ENCODE data around the gene LARP7. TPM values are rescaled to one million over a fixed set of nuclear protein-coding genes. Genes with fewer than 3 reads are reported as not detected.

Gene LARP7
- total and polyA plus RNA-seq, 2 donors (not counting 1 experiment from before 2014, with no cell fraction given) = 30.5 to 57.4 TPM

DNA sequence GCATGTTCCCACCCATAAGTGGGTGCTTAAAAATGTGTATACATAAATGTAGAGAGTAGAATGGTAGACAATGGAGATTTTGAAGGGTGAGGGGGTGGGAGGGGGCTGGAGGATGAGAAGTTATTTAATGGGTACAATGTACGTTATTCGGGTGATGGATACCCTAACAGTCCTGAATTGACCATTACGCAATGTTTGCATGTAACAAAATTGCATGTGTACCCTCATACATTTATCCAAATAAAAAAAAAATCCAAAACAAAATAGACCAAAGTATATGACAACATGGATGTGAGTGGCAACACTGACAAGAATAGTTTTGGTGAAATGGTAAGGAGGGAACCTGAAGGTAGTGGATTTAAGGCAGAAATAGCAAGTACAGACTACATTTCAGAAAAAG is 63.7 kb downstream of the LARP7 start:
- Histone ChIP-seq H3K9me3 (ENCODE audit: control extremely low read depth in 1 of 3, control insufficient read depth in 2 of 3, insufficient read depth in 1 of 3, low read length in 2 of 3) (peaks cover 0 to 3% (median 0%) of the 10 kb centered on the region in 3 donors), H3K9ac (ENCODE audit: low read length) (no peak overlapping the region), H4K20me1 (ENCODE audit: control insufficient read depth, insufficient read depth, low read length, poor library complexity, severe bottlenecking) (no peaks in the 10 kb centered on the region), H3K27me3 (replicated peaks in 1 of 4; ENCODE audit: control extremely low read depth in 1 of 4, control insufficient read depth in 3 of 4, insufficient read depth in 4 of 4, low read length in 3 of 4) (peaks cover 0 to 15% (median 13%) of the 10 kb centered on the region in 4 experiments), H2AFZ (ENCODE audit: insufficient read depth, low read depth, low read length, poor library complexity, severe bottlenecking) (no peak overlapping the region), H3K36me3 (replicated peaks in 1 of 2; ENCODE audit: control extremely low read depth in 1 of 2, control insufficient read depth in 1 of 2, extremely low read depth in 1 of 2, insufficient read depth in 2 of 2, low read length in 1 of 2) (no peaks in the 10 kb centered on the region), H3K4me1 (ENCODE audit: control insufficient read depth in 2 of 2, insufficient read depth in 2 of 2, low read length in 2 of 2) (peaks cover 8 to 12% of the 10 kb centered on the region in 2 donors), H3K4me2 (replicated peaks; ENCODE audit: low read depth, low read length, poor library complexity, severe bottlenecking) (no peak overlapping the region), H3K4me3 (ENCODE audit: control extremely low read depth in 1 of 5, extremely low read depth in 1 of 5, insufficient read depth in 1 of 5, low read depth in 2 of 5, low read length in 4 of 5) (no peak overlapping the region), H3K79me2 (ENCODE audit: control insufficient read depth, insufficient read depth, low read length) (no peaks in the 10 kb centered on the region), H3K27ac (ENCODE audit: low read length in 2 of 2) (no peak overlapping the region)
- no peaks in the 10 kb centered on the region for H3K9me3 Mint-ChIP-seq (ENCODE audit: insufficient read depth)
- peaks cover 13% of the 10 kb centered on the region for H3K4me1 Mint-ChIP-seq
- DNase-seq (no peak), ATAC-seq (ENCODE audit: low read depth) (no peak)
- no peak overlapping the region for H3K27ac Mint-ChIP-seq
- intact Hi-C loops (cut with micrococcal nuclease) = loop anchor here (10.0 kb wide), 1 partner anchor 186 kb away; the partner anchor contains the start of gene NEUROG2
- no peak for TF ChIP-seq EZH2 (IDR thresholded peaks at IDR 0.05; ENCODE audit: borderline replicate concordance, insufficient read depth, low read depth, low read length, poor library complexity, severe bottlenecking)
- TF ChIP-seq, protein P1, sequence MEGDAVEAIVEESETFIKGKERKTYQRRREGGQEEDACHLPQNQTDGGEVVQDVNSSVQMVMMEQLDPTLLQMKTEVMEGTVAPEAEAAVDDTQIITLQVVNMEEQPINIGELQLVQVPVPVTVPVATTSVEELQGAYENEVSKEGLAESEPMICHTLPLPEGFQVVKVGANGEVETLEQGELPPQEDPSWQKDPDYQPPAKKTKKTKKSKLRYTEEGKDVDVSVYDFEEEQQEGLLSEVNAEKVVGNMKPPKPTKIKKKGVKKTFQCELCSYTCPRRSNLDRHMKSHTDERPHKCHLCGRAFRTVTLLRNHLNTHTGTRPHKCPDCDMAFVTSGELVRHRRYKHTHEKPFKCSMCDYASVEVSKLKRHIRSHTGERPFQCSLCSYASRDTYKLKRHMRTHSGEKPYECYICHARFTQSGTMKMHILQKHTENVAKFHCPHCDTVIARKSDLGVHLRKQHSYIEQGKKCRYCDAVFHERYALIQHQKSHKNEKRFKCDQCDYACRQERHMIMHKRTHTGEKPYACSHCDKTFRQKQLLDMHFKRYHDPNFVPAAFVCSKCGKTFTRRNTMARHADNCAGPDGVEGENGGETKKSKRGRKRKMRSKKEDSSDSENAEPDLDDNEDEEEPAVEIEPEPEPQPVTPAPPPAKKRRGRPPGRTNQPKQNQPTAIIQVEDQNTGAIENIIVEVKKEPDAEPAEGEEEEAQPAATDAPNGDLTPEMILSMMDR (IDR thresholded peaks at IDR 0.05) = no peak
- WGBS (ENCODE audit: insufficient coverage) = 100% methylated on average over 1 of the region's 3 CpGs
- H3K27me3 Mint-ChIP-seq = peaks cover 45% of the 10 kb centered on the region
- no peak overlapping the region for H3K4me3 Mint-ChIP-seq
- CTCF ChIA-PET = no interaction called here
- POLR2A ChIA-PET = no interaction called here

DNA sequence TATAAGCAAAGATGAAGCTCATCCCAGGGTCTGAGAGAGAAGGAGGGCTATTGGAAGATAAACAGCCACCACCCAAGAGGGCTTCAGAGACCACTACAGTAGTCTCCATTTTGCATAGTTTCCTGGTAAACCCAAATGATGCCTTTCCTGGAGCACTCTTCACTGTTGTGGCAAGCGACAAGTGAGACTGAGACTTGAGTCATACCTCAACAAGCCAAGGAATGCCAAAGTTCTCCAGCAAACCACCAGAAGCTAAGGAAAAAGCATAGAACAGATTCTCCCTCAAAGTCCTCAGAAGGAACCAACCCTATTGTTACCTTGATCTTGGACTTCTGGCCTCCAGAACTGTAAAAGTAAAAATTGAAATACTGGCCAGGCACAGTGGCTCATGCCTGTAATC is 65.9 kb downstream of the LARP7 start:
- Histone ChIP-seq H3K4me2 (replicated peaks; ENCODE audit: low read depth, low read length, poor library complexity, severe bottlenecking) (no peak overlapping the region), H3K9ac (ENCODE audit: low read length) (no peak overlapping the region), H3K27me3 (replicated peaks in 1 of 4; ENCODE audit: control extremely low read depth in 1 of 4, control insufficient read depth in 3 of 4, insufficient read depth in 4 of 4, low read length in 3 of 4) (peaks cover 2 to 29% (median 26%) of the 10 kb centered on the region in 4 experiments), H2AFZ (ENCODE audit: insufficient read depth, low read depth, low read length, poor library complexity, severe bottlenecking) (no peak overlapping the region), H3K9me3 (ENCODE audit: control extremely low read depth in 1 of 3, control insufficient read depth in 2 of 3, insufficient read depth in 1 of 3, low read length in 2 of 3) (peaks cover 0 to 5% (median 0%) of the 10 kb centered on the region in 3 donors), H3K4me1 (ENCODE audit: control insufficient read depth in 2 of 2, insufficient read depth in 2 of 2, low read length in 2 of 2) (peaks cover 16 to 20% of the 10 kb centered on the region in 2 donors), H4K20me1 (ENCODE audit: control insufficient read depth, insufficient read depth, low read length, poor library complexity, severe bottlenecking) (no peaks in the 10 kb centered on the region), H3K4me3 (ENCODE audit: control extremely low read depth in 1 of 5, extremely low read depth in 1 of 5, insufficient read depth in 1 of 5, low read depth in 2 of 5, low read length in 4 of 5) (no peak overlapping the region), H3K79me2 (ENCODE audit: control insufficient read depth, insufficient read depth, low read length) (no peaks in the 10 kb centered on the region), H3K27ac (ENCODE audit: low read length in 2 of 2) (no peak overlapping the region), H3K36me3 (replicated peaks in 1 of 2; ENCODE audit: control extremely low read depth in 1 of 2, control insufficient read depth in 1 of 2, extremely low read depth in 1 of 2, insufficient read depth in 2 of 2, low read length in 1 of 2) (no peaks in the 10 kb centered on the region)
- peaks cover 22% of the 10 kb centered on the region for H3K4me1 Mint-ChIP-seq
- ChIA-PET CTCF (no interaction called here), POLR2A (no interaction called here)
- no peaks in the 10 kb centered on the region for H3K9me3 Mint-ChIP-seq (ENCODE audit: insufficient read depth)
- H3K27me3 Mint-ChIP-seq = peaks cover 58% of the 10 kb centered on the region
- 88% methylated on average over 1 of the region's 1 CpG for WGBS (ENCODE audit: insufficient coverage)
- no peak for DNase-seq
- intact Hi-C loops (cut with micrococcal nuclease) = loop anchor here (10.0 kb wide), 1 partner anchor 188 kb away; the partner anchor contains the start of gene NEUROG2
- no peak overlapping the region for H3K4me3 Mint-ChIP-seq
- H3K27ac Mint-ChIP-seq = no peak overlapping the region
- no peak for TF ChIP-seq EZH2 (IDR thresholded peaks at IDR 0.05; ENCODE audit: borderline replicate concordance, insufficient read depth, low read depth, low read length, poor library complexity, severe bottlenecking)
- TF ChIP-seq, protein P1 (IDR thresholded peaks at IDR 0.05) = no peak
- no peak for ATAC-seq (ENCODE audit: low read depth)

All from B cell (primary cell).